Thyroid gland (tissue), 4 donors: ENCODE results near the gene MYOM3.

ENCODE experiments used
- POLR2A ChIP-seq, 2 donors: fragments of 450-650 bp; IDR thresholded peaks; one replicate each; pipeline ENCODE4 v1.6.1; 2017; ENCODE audit warnings: antibody characterized with exemption in 2 of 2, mild to moderate bottlenecking in 2 of 2, moderate library complexity in 1 of 2
- TF ChIP-seq, protein P1 (sequence below), 6 experiments: fragments of 200-600 bp in 3 of 6; fragments of 450-650 bp in 3 of 6; sonication (generic) in 3 of 6; IDR thresholded peaks; one replicate each; pipeline ENCODE4 v1.5.1; 2016 to 2019; ENCODE audit warnings: antibody characterized with exemption in 6 of 6, mild to moderate bottlenecking in 2 of 6, inconsistent platforms in 1 of 6, moderate library complexity in 1 of 6

DNA sequence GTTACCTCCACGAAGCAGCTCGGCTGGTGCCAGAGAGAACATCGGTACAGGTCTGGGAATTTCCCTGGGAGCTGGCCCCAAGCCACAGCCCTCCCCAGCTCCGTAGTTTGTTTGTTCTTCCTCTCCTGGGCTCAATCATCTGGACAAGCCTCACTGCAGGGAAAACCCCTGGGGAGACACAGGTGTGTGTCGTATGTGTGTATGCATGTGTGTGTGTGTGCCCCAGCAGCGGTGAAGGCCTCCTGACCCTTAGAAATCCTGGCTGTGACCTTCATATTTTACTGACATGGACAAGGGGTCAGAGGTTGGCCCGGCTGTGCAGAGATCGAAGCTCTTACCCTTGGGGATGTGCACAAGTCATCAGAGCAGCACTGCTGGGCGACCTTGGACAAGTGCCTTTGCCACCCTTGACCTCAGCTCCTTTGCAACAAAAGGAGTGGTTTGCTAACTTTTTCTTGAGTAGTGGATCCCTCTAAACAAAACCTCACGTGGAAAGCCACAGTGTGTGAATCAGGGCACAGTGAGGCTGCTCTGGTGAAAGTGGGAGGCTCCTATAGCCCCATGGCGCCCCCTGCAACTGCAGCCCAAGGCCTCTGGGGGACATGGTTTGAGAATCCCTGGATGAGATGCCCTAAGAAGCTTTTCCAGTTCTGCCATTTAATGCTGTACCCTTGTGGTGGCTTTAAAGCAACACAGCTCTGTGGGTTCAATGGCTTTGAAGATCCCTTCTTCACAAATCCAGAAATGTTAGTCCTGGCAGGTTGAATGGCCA lies 43.3 kb upstream of the MYOM3 start:
- no peak for TF ChIP-seq POLR2A (IDR thresholded peaks at IDR 0.05)
- TF ChIP-seq, protein P1, sequence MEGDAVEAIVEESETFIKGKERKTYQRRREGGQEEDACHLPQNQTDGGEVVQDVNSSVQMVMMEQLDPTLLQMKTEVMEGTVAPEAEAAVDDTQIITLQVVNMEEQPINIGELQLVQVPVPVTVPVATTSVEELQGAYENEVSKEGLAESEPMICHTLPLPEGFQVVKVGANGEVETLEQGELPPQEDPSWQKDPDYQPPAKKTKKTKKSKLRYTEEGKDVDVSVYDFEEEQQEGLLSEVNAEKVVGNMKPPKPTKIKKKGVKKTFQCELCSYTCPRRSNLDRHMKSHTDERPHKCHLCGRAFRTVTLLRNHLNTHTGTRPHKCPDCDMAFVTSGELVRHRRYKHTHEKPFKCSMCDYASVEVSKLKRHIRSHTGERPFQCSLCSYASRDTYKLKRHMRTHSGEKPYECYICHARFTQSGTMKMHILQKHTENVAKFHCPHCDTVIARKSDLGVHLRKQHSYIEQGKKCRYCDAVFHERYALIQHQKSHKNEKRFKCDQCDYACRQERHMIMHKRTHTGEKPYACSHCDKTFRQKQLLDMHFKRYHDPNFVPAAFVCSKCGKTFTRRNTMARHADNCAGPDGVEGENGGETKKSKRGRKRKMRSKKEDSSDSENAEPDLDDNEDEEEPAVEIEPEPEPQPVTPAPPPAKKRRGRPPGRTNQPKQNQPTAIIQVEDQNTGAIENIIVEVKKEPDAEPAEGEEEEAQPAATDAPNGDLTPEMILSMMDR (IDR thresholded peaks at IDR 0.05) = peak in 3 of 6 experiments; percentile 12 to 20 (median 16)
